Fibroblast of skin of right biceps (primary cell): ENCODE measurements around the gene ERN1.
"Not testable (repeated sequence)": the region's sequence is repeated elsewhere in the genome, so short reads cannot be mapped to it uniquely, and the experiment has no call there.

Experiments
- DNase-seq: peaks from one replicate; pipeline ENCODE4 v3.0.0-alpha.2; 2013

Gene ERN1

GRCh38 chr17:64129765-64130558 lies at the start of gene ERN1:
Gene ERN1 (minus strand): TSS chr17:64130144. CDS start chr17:64130029, 115 bp downstream.
- peak; percentile 94 for DNase-seq

DNA sequence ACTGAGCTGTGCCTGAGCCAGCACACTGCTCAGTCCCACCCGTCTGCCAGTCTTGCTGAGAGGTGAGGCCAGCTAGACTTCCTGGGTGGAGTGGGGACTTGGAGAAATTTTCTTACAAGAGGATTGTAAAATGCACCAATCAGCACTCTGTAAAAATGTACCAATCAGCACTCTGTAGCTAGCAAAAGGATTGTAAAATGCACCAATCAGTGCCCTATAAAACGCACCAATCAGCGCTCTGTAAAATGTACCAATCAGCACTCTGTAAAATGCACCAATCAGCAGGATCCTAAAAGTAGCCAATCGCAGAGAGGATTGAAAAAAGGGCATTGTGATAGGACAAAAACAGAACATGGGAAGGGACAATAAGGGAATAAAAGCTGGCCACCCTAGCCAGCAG lies 49.1 kb upstream of the ERN1 start:
- DNase-seq, result not testable (repeated sequence)

DNA sequence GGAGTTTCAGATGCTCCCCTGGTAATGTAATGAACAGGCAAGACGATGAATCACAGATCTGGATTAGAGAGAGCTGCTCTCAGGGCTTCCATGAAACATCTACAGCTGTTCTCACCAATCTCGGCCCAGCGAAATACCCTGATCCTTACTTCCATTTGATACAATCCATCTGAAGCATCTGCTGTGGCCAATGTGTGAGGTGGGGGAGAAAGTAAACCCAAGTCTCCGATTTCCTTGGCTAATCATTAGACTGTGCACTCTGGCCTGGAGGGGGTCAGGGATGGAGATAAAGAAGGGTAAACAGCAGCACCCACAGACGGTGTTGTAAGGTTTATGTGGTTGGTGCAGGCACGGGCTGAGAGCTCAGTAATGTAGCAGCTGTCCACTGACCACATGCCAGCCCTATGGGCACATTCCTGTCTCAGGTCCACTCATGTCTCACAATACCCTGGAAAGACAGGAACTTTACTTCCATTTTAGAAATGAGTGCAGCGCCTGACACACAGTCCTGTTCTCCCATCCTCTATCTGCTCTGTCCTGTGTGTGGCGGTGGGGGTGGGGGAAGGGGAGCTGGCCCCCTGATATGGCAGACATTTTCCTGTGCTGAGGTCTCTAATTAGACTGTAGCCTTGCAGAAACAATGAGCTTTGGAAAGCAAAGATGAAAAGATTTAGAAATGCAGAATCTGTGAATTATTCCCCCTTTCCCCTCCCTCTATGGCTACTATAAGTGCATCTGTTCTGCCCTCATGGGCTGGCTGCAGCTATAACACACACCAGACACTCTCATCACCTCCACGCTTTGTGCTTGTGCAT lies 48.3 kb upstream of the ERN1 start:
- DNase-seq, result peak; percentile 18

DNA sequence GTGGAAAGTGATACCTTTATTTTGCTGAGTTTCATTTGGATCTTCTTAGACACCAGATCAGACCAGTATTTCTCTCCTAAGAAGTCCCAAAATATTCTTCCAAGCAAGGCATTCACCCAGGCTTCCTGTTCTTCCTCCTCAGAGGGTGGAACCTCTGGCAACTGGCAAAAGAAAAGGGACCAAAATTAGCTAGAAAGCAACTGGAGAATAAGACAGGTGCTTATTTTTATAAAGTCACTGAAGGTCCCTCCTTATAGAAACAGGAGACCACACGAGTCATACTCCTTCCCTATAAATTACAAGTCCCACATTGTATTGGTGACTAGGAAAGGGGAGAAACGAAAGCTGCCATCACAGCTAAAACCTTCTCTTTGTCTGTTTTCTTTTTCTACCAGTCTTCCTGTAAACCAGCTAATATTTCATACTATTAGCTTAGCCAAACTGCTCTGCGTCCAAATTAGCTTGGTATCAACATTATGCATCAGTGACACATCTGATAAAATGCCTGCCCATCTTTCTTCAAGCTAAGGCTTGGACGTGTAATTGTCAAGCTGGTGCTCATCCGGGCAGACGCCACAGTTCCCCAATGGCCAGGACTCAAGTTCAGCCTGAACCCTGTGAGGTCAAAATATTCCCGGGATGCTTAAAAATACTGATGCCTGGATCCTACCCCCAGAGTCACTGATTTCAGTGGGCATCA lies 47.5 kb upstream of the ERN1 start:
- DNase-seq, result no peak

GRCh38 chr17:64176556-64176955 lies 46.6 kb upstream of the ERN1 start:
- DNase-seq, result no peak

DNA sequence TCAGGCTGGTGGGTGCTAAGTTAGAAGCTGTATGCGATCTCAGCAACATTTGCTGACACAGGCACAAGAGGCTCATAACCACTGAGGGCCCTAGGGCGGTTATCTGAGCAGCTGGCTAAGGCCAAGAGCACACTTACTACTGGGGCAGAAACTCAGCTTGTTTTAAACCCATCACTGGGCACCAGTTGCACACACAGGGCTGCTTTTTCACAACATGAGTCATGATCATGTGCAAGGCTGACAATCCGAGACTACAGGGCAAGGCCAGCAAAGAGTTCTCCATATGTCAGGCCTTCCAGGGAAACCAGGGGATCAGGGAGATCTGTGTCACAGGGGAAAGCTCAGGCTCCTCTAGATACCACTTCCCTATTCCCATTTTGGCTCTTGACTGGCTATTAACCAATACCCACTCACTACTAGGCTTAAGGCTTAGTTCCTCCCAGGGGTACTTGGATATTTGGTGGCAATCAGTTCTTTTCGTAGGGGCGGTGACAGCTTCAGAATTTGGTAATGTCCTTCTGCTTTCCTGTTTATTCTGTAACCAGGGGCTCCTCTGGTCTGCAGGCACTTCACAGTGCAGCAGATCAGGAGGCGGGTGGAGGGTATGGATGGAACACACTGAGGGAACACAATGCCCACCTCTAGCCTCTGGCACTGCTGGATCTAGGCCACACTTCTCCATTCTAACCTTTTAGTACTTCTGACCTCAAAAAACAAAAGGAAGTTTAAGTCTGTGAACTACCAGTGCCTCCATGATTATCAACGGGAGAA lies 44.9 kb upstream of the ERN1 start:
- peak; percentile 18 for DNase-seq

DNA sequence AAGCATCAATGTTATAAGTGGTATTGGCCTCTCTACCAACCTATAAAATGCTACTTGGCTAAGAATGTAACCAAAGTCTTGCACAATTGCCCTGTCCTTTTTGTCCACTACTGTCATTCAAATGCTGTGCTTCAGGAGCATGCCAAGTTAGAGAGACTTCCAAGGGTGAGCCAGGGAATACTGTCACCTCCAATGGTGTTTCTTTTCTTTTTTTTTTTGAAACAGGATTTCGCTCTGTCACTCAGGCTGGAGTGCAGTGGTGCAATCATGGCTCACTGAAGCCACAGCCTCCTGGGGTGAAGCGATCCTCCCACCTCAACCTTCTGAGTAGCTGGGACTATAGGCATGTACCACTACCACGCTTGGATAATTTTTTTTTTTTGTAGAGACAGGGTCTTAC lies 43.7 kb upstream of the ERN1 start:
- no peak for DNase-seq

GRCh38 chr17:64172510-64172909 lies 42.6 kb upstream of the ERN1 start:
- no peak for DNase-seq

DNA sequence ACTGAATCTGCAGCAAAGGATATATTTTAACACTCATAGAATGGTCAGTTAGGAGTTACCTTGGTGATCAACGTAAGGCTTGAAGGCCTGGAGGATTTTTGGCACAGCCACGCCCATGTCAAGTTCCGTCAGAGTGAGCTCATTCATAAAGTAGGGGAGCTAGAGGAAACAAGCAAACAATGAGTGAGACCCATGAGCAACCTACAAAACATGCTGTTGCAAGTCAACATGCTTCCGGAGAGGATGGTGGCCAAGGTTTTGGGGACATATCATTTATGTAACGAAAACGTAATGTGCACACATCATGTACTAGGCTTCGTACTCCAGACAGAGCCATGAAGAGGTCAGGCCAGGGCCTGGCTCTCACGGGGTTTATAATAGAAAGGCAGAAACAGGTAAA lies 41.1 kb upstream of the ERN1 start:
- DNase-seq, result no peak

- DNase-seq, result no peak
Measured at GRCh38 chr17:64170286-64170685, 40.3 kb upstream of the ERN1 start.

GRCh38 chr17:64167666-64168065 lies 37.7 kb upstream of the ERN1 start:
- not testable (repeated sequence) for DNase-seq

DNA sequence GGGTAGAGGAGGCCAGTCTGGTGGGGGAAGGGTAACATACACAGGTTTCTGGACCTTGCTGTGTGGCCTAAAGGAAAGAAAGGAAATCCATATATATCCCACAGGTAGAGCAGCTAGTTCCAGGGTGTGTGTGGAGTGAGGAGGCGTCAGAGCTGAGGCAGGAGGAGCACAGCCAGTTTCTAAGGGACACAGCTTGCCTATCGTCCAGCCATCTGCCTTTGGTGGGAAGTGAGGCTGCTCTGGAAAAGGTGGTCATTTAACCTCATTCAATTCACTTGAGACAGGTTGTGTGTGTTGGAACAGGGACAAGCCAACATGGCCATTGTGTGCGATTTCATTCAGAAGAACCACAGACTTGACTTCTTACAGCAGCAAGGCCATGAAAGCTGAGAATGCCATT lies 36.9 kb upstream of the ERN1 start:
- no peak for DNase-seq

DNA sequence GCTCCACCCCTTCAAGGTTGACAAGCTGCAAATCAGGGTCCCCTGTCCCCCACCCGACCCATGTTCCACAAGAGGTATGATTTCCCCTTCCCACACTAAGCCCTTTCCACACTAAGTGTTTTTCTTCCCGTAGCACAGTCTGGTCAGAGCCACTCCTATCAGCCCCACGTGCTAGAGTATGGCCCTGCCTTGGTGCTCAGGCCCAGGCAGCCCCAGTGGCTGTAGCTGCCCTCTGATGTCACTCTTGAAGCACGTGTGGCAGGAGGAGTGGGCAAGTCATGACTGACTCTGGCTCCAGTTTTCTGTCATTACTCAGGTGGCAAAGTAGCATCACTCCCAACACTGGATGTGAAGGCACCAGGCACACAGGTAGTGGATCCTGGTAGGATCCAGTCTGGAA lies 35.4 kb upstream of the ERN1 start:
- no peak for DNase-seq

DNA sequence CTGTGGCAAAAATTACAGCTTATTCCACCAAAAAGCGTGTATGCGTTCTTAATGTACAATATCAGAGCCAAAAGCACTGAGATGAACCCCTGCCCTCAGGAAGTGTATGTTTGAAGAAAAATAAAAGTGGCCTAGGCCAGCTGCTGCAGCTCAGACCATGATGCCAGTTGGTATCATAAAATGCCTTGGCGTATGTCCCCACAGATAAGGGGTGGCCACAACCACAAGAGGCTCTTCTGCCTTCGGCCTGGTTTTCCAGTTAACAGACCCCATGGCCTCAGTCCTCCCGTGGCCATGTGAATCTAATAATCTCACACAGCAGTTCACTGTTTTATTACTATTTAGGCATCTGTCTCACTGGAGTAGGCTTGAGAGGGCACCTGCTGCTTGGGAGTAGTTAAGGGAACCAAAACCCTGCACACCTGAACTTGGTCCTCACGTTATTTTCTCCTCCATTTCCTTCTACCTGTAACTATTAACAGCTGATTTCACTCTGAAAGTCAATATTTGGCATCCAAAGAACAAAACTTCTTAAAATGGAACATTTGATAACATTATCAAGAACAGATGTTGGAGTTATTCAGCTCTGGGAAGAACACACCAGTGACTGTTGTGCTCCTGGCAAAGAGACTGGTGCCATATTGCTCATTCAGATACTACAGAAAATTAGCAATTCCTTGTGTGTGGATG lies 34.8 kb upstream of the ERN1 start:
- no peak for DNase-seq

GRCh38 chr17:64163468-64163867 lies 33.5 kb upstream of the ERN1 start:
- no peak for DNase-seq

DNA sequence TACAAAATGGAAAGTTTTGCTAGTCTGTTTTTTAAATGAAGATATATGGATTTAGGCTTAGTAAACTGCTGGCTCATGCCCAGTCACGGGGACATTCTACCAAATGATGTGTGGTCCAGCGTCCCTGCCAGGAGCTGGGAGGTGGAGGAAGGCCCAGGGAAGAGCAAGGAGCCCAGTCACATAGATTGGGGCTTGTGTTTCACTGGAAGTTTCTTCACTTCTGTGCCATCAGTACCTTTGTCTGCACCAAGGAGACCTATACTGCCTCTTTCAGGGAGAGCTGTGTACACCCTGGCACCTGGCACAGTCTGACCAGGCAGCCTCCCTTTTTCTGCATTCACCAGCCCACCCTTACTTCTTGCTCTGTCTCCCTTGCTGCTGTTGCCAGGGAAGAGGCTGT lies 32.6 kb upstream of the ERN1 start:
- DNase-seq, result no peak

- DNase-seq, result no peak
Measured at GRCh38 chr17:64161380-64162176, 31.6 kb upstream of the ERN1 start.

- DNase-seq, result peak; percentile 56
Measured at GRCh38 chr17:64160378-64160777, 30.4 kb upstream of the ERN1 start.

DNA sequence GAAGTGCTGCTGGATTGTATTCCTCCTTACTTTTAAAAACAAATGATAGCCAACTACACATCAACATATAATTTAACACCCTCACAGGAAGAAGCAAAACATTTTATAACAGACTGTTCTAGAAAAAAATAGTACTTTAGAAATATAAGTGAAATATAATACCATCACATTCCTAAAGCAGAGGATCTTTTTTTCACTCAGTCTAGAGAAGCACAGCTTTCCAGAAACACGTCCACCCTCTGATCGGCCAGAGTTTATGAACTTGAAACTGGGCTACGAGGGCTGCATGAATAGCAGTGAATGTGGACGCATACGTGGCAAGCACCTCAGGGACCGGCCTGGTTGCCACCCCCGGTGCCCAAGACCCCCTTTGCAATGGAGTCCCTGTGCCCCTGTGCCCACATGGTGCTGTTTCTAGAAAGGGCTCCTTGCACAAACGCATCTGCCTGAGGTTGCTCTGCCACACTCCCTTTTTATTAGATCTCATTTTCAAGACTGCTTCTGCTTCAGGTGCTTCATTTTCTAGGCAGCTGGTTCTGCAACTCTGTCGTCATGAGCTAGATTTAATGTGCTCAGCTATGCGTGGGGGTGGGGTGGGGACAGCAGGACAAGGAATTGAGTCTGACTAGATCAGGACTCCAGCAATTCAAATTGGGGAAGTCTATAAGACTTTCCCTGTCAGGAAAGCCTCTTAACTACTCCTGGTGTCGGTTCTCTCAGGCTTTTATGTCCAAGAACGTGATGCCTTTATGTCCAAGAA lies 29.1 kb upstream of the ERN1 start:
- no peak for DNase-seq

- DNase-seq, result no peak
Measured at GRCh38 chr17:64158406-64158805, 28.5 kb upstream of the ERN1 start.
